HEK293T (cell line): ENCODE results near the gene MYO18B.
"Not testable (repeated sequence)": the region's sequence is repeated elsewhere in the genome, so short reads cannot be mapped to it uniquely, and the experiment has no call there.

ENCODE experiments used
- CTCF ChIA-PET: fragments of 350-600 bp; formaldehyde crosslinking; extraction: SDS; loops from one replicate; lab custom pipeline; 2021; ENCODE audit warnings: antibody characterized with exemption, inconsistent platforms; lab: Yijun Ruan, JAX
- POLR2A ChIA-PET: fragments of 350-600 bp; formaldehyde crosslinking; extraction: SDS; loops from one replicate; lab custom pipeline; 2020; ENCODE audit warnings: antibody characterized with exemption, inconsistent platforms; lab: Yijun Ruan, JAX
- DNase-seq: peaks from one replicate; pipeline ENCODE4 v3.0.0; 2012; ENCODE audit warnings: mixed read lengths; ENCODE audit errors: extremely low spot score
- ARNT ChIP-seq: fragments of 450-650 bp; IDR thresholded peaks from 2 replicates; pipeline ENCODE4 v1.6.1; 2017; ENCODE audit warnings: mild to moderate bottlenecking
- BHLHE40 ChIP-seq: fragments of 450-650 bp; IDR thresholded peaks from 2 replicates; pipeline ENCODE4 v1.6.1; 2016; ENCODE audit warnings: mild to moderate bottlenecking, moderate library complexity, borderline replicate concordance
- CTBP1 ChIP-seq: fragments of 450-650 bp; IDR thresholded peaks from 2 replicates; pipeline ENCODE4 v1.6.1; 2016; ENCODE audit warnings: borderline replicate concordance
- ELF4 ChIP-seq: fragments of 450-650 bp; IDR thresholded peaks from 2 replicates; pipeline ENCODE4 v1.6.1; 2017; ENCODE audit warnings: antibody characterized with exemption
- FOXA1 ChIP-seq: fragments of 450-650 bp; IDR thresholded peaks from 2 replicates; pipeline ENCODE4 v1.6.1; 2016; ENCODE audit warnings: mild to moderate bottlenecking
- FOXK2 ChIP-seq: fragments of 450-650 bp; IDR thresholded peaks from 2 replicates; pipeline ENCODE4 v1.6.1; 2016; ENCODE audit warnings: mild to moderate bottlenecking
- FOXM1 ChIP-seq: fragments of 450-650 bp; IDR thresholded peaks from 2 replicates; pipeline ENCODE4 v1.6.1; 2017; ENCODE audit warnings: mild to moderate bottlenecking, borderline replicate concordance
- HDGF ChIP-seq: fragments of 450-650 bp; IDR thresholded peaks from 2 replicates; pipeline ENCODE4 v1.6.1; 2017; ENCODE audit warnings: antibody characterized with exemption, borderline replicate concordance
- L3MBTL2 ChIP-seq: fragments of 450-650 bp; conservative IDR thresholded peaks from 2 replicates; pipeline ENCODE4 v1.6.1; 2016; ENCODE audit warnings: mild to moderate bottlenecking
- LEF1 ChIP-seq: fragments of 450-650 bp; IDR thresholded peaks from 2 replicates; pipeline ENCODE4 v1.6.1; 2017; ENCODE audit warnings: mild to moderate bottlenecking, borderline replicate concordance
- NFRKB ChIP-seq: fragments of 450-650 bp; IDR thresholded peaks from 2 replicates; pipeline ENCODE4 v1.6.1; 2016; ENCODE audit warnings: mild to moderate bottlenecking, moderate library complexity
- SP1 ChIP-seq: fragments of 450-650 bp; IDR thresholded peaks from 2 replicates; pipeline ENCODE4 v1.6.1; 2017
- SUZ12 ChIP-seq: fragments of 450-650 bp; IDR thresholded peaks from 2 replicates; pipeline ENCODE4 v1.6.1; 2016; ENCODE audit warnings: mild to moderate bottlenecking
- TARDBP ChIP-seq: fragments of 450-650 bp; IDR thresholded peaks from 2 replicates; pipeline ENCODE4 v1.6.1; 2016
- ZNF384 ChIP-seq: fragments of 450-650 bp; IDR thresholded peaks from 2 replicates; pipeline ENCODE4 v1.6.1; 2016
- TF ChIP-seq, protein P1 (sequence below): fragments of 450-650 bp; IDR thresholded peaks from 2 replicates; pipeline ENCODE4 v1.6.1; 2016

MYO18B gene

GRCh38 chr22:25970999-25971811, 229.2 kb downstream of the MYO18B start:
- no peak for TF ChIP-seq L3MBTL2
- TF ChIP-seq SUZ12 = no peak
- TF ChIP-seq, protein P1, sequence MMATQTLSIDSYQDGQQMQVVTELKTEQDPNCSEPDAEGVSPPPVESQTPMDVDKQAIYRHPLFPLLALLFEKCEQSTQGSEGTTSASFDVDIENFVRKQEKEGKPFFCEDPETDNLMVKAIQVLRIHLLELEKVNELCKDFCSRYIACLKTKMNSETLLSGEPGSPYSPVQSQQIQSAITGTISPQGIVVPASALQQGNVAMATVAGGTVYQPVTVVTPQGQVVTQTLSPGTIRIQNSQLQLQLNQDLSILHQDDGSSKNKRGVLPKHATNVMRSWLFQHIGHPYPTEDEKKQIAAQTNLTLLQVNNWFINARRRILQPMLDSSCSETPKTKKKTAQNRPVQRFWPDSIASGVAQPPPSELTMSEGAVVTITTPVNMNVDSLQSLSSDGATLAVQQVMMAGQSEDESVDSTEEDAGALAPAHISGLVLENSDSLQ = no peak
- TF ChIP-seq BHLHE40 = no peak
- no peak for TF ChIP-seq ELF4
- no peak for TF ChIP-seq FOXM1
- TF ChIP-seq FOXA1 = no peak
- no peak for TF ChIP-seq TARDBP
- TF ChIP-seq LEF1 = no peak
- TF ChIP-seq NFRKB = no peak
- no peak for TF ChIP-seq CTBP1
- TF ChIP-seq HDGF = no peak
- TF ChIP-seq SP1 = no peak
- no peak for TF ChIP-seq ZNF384
- ChIA-PET CTCF (interaction anchor here (0.6 kb wide), 1 partner anchor 12 kb away, joined by 3 read pairs; no protein-coding TSS in a partner anchor), POLR2A (no interaction called here)
- DNase-seq = no peak

DNA sequence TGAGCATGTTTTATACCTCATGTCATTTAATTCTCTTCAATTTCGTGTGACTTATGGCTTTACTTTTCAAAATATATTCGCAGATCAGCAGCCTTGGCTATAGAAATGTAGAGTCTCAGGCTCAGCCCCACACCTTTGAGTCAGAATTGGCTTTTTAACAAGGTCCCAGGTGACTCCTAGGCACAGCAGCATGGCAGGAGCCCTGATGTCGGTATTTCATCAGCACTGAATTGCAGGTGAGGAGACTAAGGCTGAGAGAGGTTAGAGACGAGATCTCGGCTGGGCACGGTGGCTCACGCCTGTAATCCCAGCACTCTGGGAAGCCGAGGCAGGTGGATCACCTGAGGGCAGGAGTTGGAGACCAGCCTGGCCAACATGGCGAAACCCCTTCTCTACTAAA, 230.4 kb downstream of the MYO18B start:
- ChIA-PET CTCF (no interaction called here), POLR2A (no interaction called here)
- DNase-seq = no peak
- TF ChIP-seq TARDBP = no peak
- no peak for TF ChIP-seq NFRKB
- TF ChIP-seq BHLHE40 = no peak
- no peak for TF ChIP-seq CTBP1
- no peak for TF ChIP-seq FOXM1
- TF ChIP-seq SUZ12 = no peak
- no peak for TF ChIP-seq FOXK2
- TF ChIP-seq, protein P1 = no peak
- no peak for TF ChIP-seq LEF1

DNA sequence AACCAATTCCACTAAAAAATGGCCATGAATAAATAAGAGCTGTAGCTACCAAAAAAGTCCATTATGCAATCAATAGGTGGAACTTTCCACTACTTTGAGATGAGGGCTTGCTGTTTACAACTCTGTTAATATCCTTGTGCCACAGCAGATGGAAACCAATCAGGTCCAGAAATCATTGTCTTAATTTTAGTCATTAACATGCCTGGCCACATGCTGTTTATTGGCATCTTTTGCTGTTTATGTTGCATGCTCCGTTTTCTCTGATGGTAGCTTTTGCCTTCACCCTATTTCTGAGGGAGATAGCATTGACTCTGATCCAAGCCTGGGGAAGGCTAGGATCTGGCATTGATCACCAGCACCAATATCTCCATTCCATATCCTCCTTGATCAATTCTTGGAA, 234.4 kb downstream of the MYO18B start:
- ChIA-PET CTCF (no interaction called here), POLR2A (no interaction called here)
- no peak for TF ChIP-seq TARDBP
- DNase-seq = no peak

GRCh38 chr22:25979968-25980367, 238.0 kb downstream of the MYO18B start:
- no peak for DNase-seq
- ChIA-PET POLR2A (no interaction called here), CTCF (no interaction called here)
- TF ChIP-seq L3MBTL2 = no peak
- no peak for TF ChIP-seq CTBP1
- no peak for TF ChIP-seq LEF1
- no peak for TF ChIP-seq ZNF384
- TF ChIP-seq FOXM1 = no peak
- no peak for TF ChIP-seq TARDBP
- no peak for TF ChIP-seq SUZ12
- TF ChIP-seq ARNT = no peak
- TF ChIP-seq NFRKB = no peak
- no peak for TF ChIP-seq FOXA1
- no peak for TF ChIP-seq HDGF
- TF ChIP-seq, protein P1 = no peak
- no peak for TF ChIP-seq SP1

DNA sequence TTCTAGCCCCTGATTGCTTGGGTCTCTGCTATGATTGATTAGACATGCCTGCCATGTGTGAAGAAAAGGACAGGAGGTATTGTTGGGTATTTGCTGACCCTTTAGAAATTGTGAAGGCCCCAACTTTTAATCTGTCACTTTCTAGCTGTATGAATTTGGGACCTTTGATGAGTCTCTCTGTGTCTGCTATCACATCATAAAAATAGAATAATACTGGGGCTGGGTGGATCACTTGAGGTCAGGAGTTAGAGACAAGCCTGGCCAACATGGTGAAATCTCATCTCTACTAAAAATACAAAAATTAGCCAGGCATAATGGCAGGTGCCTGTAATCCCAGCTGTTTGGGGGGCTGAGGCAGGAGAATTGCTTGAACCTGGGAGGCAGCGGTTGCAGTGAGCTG, 242.9 kb downstream of the MYO18B start:
- CTCF ChIA-PET, DNase-seq, POLR2A ChIA-PET: not testable (repeated sequence)

- DNase-seq = no peak
- POLR2A ChIA-PET = interaction anchor here (1.0 kb wide), 1 partner anchor 13 kb away, joined by 3 read pairs; no protein-coding TSS in a partner anchor
- CTCF ChIA-PET = no interaction called here
- TF ChIP-seq CTBP1 = no peak
- no peak for TF ChIP-seq TARDBP
- no peak for TF ChIP-seq ARNT
- TF ChIP-seq BHLHE40 = no peak
- TF ChIP-seq FOXM1 = no peak
- no peak for TF ChIP-seq SP1
These were observed 246.0 kb downstream of the MYO18B start for GRCh38 chr22:25987948-25988347.

DNA sequence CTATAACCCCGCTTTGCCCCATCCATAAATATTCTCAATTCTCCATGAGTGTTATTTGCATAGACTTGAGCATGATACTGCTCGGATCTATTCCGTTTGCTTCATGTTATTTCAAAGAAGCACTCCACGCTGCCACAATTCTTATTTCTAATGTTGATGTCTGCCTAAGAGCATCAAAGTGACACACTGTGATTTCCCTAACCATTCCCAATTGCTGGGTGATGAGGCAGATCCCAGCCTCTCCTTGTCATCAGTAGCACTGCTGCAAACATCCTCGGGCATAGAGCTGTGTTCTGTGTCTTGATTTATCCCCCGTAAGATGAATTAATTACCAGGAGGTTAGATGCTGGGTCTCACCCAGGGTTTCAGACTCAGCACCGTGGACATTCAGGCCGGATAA, 249.0 kb downstream of the MYO18B start:
- no peak for DNase-seq
- TF ChIP-seq FOXM1 = no peak
- TF ChIP-seq FOXK2 = no peak
- no peak for TF ChIP-seq ELF4
- no peak for TF ChIP-seq ZNF384
- TF ChIP-seq LEF1 = no peak
- POLR2A ChIA-PET = no interaction called here
- CTCF ChIA-PET = no interaction called here
